HG02885 (cell line): Measurements from ENCODE around the gene STON2.

ENCODE experiments used
- ATAC-seq: cut with Tn5 transposase; IDR thresholded peaks from one replicate; pipeline ENCODE4 v1.9.1; 2021; ENCODE audit warnings: mild to moderate bottlenecking; ENCODE audit not compliant: unreplicated experiment, poor library complexity

Gene STON2

GRCh38 chr14:81342850-81343580 is 57.1 kb downstream of the STON2 start:
- no peak for ATAC-seq

GRCh38 chr14:81341781-81342180 is 58.3 kb downstream of the STON2 start:
- no peak for ATAC-seq

GRCh38 chr14:81341370-81341769 is 58.8 kb downstream of the STON2 start:
- no peak for ATAC-seq

GRCh38 chr14:81340201-81340600 is 59.9 kb downstream of the STON2 start:
- ATAC-seq: no peak

GRCh38 chr14:81337073-81337472 is 63.1 kb downstream of the STON2 start:
- ATAC-seq: no peak

GRCh38 chr14:81336009-81336408 is 64.1 kb downstream of the STON2 start:
- ATAC-seq: no peak

- ATAC-seq: no peak
Measured at GRCh38 chr14:81332725-81333124, 67.4 kb downstream of the STON2 start.

- no peak for ATAC-seq
Measured at GRCh38 chr14:81331229-81332021, 68.7 kb downstream of the STON2 start.

GRCh38 chr14:81330619-81331122 is 69.5 kb downstream of the STON2 start:
- no peak for ATAC-seq

GRCh38 chr14:81329640-81330381 is 70.3 kb downstream of the STON2 start:
- no peak for ATAC-seq

- no peak for ATAC-seq
Measured at GRCh38 chr14:81326451-81326850, 73.7 kb downstream of the STON2 start.

- no peak for ATAC-seq
Measured at GRCh38 chr14:81324011-81324410, 76.1 kb downstream of the STON2 start.

- no peak for ATAC-seq
Measured at GRCh38 chr14:81323093-81323492, 77.0 kb downstream of the STON2 start.

GRCh38 chr14:81319946-81320345 is 80.2 kb downstream of the STON2 start:
- no peak for ATAC-seq

- ATAC-seq: no peak
Measured at GRCh38 chr14:81319314-81319713, 80.8 kb downstream of the STON2 start.

GRCh38 chr14:81315341-81315740 is 84.8 kb downstream of the STON2 start:
- no peak for ATAC-seq

GRCh38 chr14:81314443-81315175 is 85.5 kb downstream of the STON2 start:
- ATAC-seq: no peak

GRCh38 chr14:81313775-81314429 is 86.2 kb downstream of the STON2 start:
- ATAC-seq: no peak

- no peak for ATAC-seq
Measured at GRCh38 chr14:81313200-81313599, 86.9 kb downstream of the STON2 start.
